D341Med (cell line): ENCODE results near the gene DYNLT5.
A peak's percentile ranks its signal among the peaks of the same experiment; 100 is the strongest.
"Not testable (repeated sequence)": the region's sequence is repeated elsewhere in the genome, so short reads cannot be mapped to it uniquely, and the experiment has no call there.

Source experiments
- DNase-seq: peaks from one replicate; pipeline ENCODE4 v3.0.0; 2012; ENCODE audit warnings: low spot score

Gene DYNLT5

GRCh38 chr1:66750577-66750976 is 1.7 kb upstream of the DYNLT5 start:
- DNase-seq, result no peak

GRCh38 chr1:66751160-66751559 is 1.1 kb upstream of the DYNLT5 start:
- no peak for DNase-seq

GRCh38 chr1:66752671-66753371 is 562 bp downstream of the DYNLT5 start:
- DNase-seq, result no peak

GRCh38 chr1:66757722-66758240 is 5.5 kb downstream of the DYNLT5 start:
- DNase-seq, result no peak

GRCh38 chr1:66758241-66758755 is 6.0 kb downstream of the DYNLT5 start:
- no peak for DNase-seq

GRCh38 chr1:66760506-66760905 is 8.2 kb downstream of the DYNLT5 start:
- no peak for DNase-seq

- DNase-seq, result no peak
Measured at GRCh38 chr1:66761221-66761620, 9.0 kb downstream of the DYNLT5 start.

GRCh38 chr1:66764994-66765578 is 12.8 kb downstream of the DYNLT5 start:
- DNase-seq, result peak; percentile 40

- DNase-seq, result no peak
Measured at GRCh38 chr1:66767626-66768025, 15.4 kb downstream of the DYNLT5 start.

GRCh38 chr1:66768965-66769364 is 16.7 kb downstream of the DYNLT5 start:
- DNase-seq, result no peak

GRCh38 chr1:66769512-66770229 is 17.4 kb downstream of the DYNLT5 start:
- DNase-seq, result no peak

- DNase-seq, result no peak
Measured at GRCh38 chr1:66770240-66770639, 18.0 kb downstream of the DYNLT5 start.

- DNase-seq, result no peak
Measured at GRCh38 chr1:66770694-66771093, 18.4 kb downstream of the DYNLT5 start.

- no peak for DNase-seq
Measured at GRCh38 chr1:66773227-66773626, 21.0 kb downstream of the DYNLT5 start.

- no peak for DNase-seq
Measured at GRCh38 chr1:66774438-66774837, 22.2 kb downstream of the DYNLT5 start.

GRCh38 chr1:66775646-66776045 is 23.4 kb downstream of the DYNLT5 start:
- DNase-seq, result no peak

GRCh38 chr1:66777831-66778230 is 25.6 kb downstream of the DYNLT5 start:
- DNase-seq, result no peak

- no peak for DNase-seq
Measured at GRCh38 chr1:66778266-66778665, 26.0 kb downstream of the DYNLT5 start.

GRCh38 chr1:66778969-66779368 is 26.7 kb downstream of the DYNLT5 start:
- no peak for DNase-seq

GRCh38 chr1:66779475-66780078 is 27.3 kb downstream of the DYNLT5 start:
- no peak for DNase-seq

- DNase-seq, result not testable (repeated sequence)
Measured at GRCh38 chr1:66785800-66786199, 33.5 kb downstream of the DYNLT5 start.

- no peak for DNase-seq
Measured at GRCh38 chr1:66787641-66788040, 35.4 kb downstream of the DYNLT5 start.
